T-helper 1 cell (primary cell): ENCODE results near the gene F5.
A peak's percentile ranks its signal among the peaks of the same experiment; 100 is the strongest.
"Not testable (repeated sequence)": the region's sequence is repeated elsewhere in the genome, so short reads cannot be mapped to it uniquely, and the experiment has no call there.

Experiments
- DNase-seq, 5 donors: peaks; one replicate each; pipeline ENCODE4 v3.0.0-alpha.2; 2012 to 2020

F5 gene

GRCh38 chr1:169538998-169539871 is 47.0 kb downstream of the F5 start:
- DNase-seq: no peak

- DNase-seq: no peak
Observed at GRCh38 chr1:169534653-169535052, 51.6 kb downstream of the F5 start.

GRCh38 chr1:169533528-169534190 is 52.6 kb downstream of the F5 start:
- not testable (repeated sequence) for DNase-seq

GRCh38 chr1:169530448-169530847 is 55.8 kb downstream of the F5 start:
- no peak for DNase-seq

GRCh38 chr1:169529068-169529642 is 57.1 kb downstream of the F5 start:
- DNase-seq: peak in 1 of 5 donors; percentile 17

- no peak for DNase-seq
Observed at GRCh38 chr1:169528215-169529067, 57.8 kb downstream of the F5 start.

- DNase-seq: no peak
Observed at GRCh38 chr1:169527451-169528214, 58.6 kb downstream of the F5 start.

GRCh38 chr1:169527001-169527400 is 59.3 kb downstream of the F5 start:
- no peak for DNase-seq

GRCh38 chr1:169526120-169526832 is 60.0 kb downstream of the F5 start:
- no peak for DNase-seq

- no peak for DNase-seq
Observed at GRCh38 chr1:169525391-169525790, 60.9 kb downstream of the F5 start.

GRCh38 chr1:169523904-169524303 is 62.4 kb downstream of the F5 start:
- no peak for DNase-seq

GRCh38 chr1:169521226-169521625 is 65.1 kb downstream of the F5 start:
- no peak for DNase-seq

GRCh38 chr1:169517558-169518186 is 68.6 kb downstream of the F5 start:
- DNase-seq: no peak

GRCh38 chr1:169515641-169516040 is 70.6 kb downstream of the F5 start:
- DNase-seq: no peak

GRCh38 chr1:169514566-169515270 is 71.6 kb downstream of the F5 start:
- DNase-seq: no peak

- DNase-seq: no peak
Observed at GRCh38 chr1:169513208-169513607, 73.1 kb downstream of the F5 start.

GRCh38 chr1:169511316-169512005 is 74.8 kb downstream of the F5 start:
- no peak for DNase-seq

- DNase-seq: no peak
Observed at GRCh38 chr1:169510060-169510459, 76.2 kb downstream of the F5 start.

GRCh38 chr1:169509354-169509753 is 76.9 kb downstream of the F5 start:
- DNase-seq: no peak
